KMS-11 (cell line): Measurements from ENCODE around the gene KIF16B.

Source experiments
- H2AFZ ChIP-seq: fragments of 200-600 bp; sonication (generic); 2 replicates; pipeline ENCODE4 v1.6.1; 2016; ENCODE audit warnings: antibody characterized with exemption, mixed run types, low read depth
- H3K27ac ChIP-seq: fragments of 200-600 bp; sonication (generic); 2 replicates; pipeline ENCODE4 v1.6.1; 2016; ENCODE audit warnings: mild to moderate bottlenecking, mixed run types
- H3K27me3 ChIP-seq: fragments of 200-600 bp; sonication (generic); 2 replicates; pipeline ENCODE4 v1.6.1; 2017; ENCODE audit warnings: mild to moderate bottlenecking, low read depth, mixed run types, moderate library complexity; ENCODE audit not compliant: insufficient read depth
- H3K36me3 ChIP-seq: fragments of 200-600 bp; sonication (generic); 2 replicates; pipeline ENCODE4 v1.6.1; 2017; ENCODE audit warnings: mild to moderate bottlenecking, mixed run types; ENCODE audit not compliant: insufficient read depth
- H3K4me1 ChIP-seq: fragments of 200-600 bp; sonication (generic); 2 replicates; pipeline ENCODE4 v1.6.1; 2016; ENCODE audit warnings: mild to moderate bottlenecking, low read depth, mixed run types; ENCODE audit not compliant: poor library complexity, severe bottlenecking
- H3K4me2 ChIP-seq: fragments of 200-600 bp; sonication (generic); 2 replicates; pipeline ENCODE4 v1.7.0; 2016; ENCODE audit warnings: mild to moderate bottlenecking, mixed run types
- H3K4me3 ChIP-seq: fragments of 200-600 bp; sonication (generic); IDR thresholded peaks from 2 replicates; pipeline ENCODE4 v1.6.1; 2017; ENCODE audit warnings: low read depth, low read length, mixed read lengths; ENCODE audit not compliant: insufficient read depth
- H3K79me2 ChIP-seq: fragments of 200-600 bp; sonication (generic); 2 replicates; pipeline ENCODE4 v1.6.1; 2016; ENCODE audit warnings: low read depth, mixed run types; ENCODE audit not compliant: insufficient read depth
- H3K9ac ChIP-seq: fragments of 200-600 bp; sonication (generic); 2 replicates; pipeline ENCODE4 v1.6.1; 2016; ENCODE audit warnings: mild to moderate bottlenecking, mixed run types
- H4K20me1 ChIP-seq: fragments of 200-600 bp; sonication (generic); 2 replicates; pipeline ENCODE4 v1.6.1; 2016; ENCODE audit warnings: mild to moderate bottlenecking, mixed run types; ENCODE audit not compliant: insufficient read depth
- CTCF ChIP-seq: fragments of 200-600 bp; sonication (generic); conservative IDR thresholded peaks from 2 replicates; pipeline ENCODE4 v1.6.1; 2017; ENCODE audit warnings: low read depth, mild to moderate bottlenecking, antibody characterized with exemption, low read length, moderate library complexity, mixed read lengths

The KIF16B gene

GRCh38 chr20:16257813-16258430, 315.3 kb downstream of the KIF16B start:
- no peaks in the 10 kb centered on the region for H3K4me1 ChIP-seq
- H4K20me1 ChIP-seq = no peaks in the 10 kb centered on the region
- no peak for TF ChIP-seq CTCF
- no peak overlapping the region for H3K27ac ChIP-seq
- H2AFZ ChIP-seq = no peak overlapping the region
- no peak overlapping the region for H3K9ac ChIP-seq
- no peaks in the 10 kb centered on the region for H3K27me3 ChIP-seq
- no peaks in the 10 kb centered on the region for H3K79me2 ChIP-seq
- no peak overlapping the region for H3K4me2 ChIP-seq
- H3K4me3 ChIP-seq = no peak overlapping the region
- no peaks in the 10 kb centered on the region for H3K36me3 ChIP-seq

- H3K4me2 ChIP-seq = no peak overlapping the region
- H3K27ac ChIP-seq = no peak overlapping the region
- TF ChIP-seq CTCF = no peak
- no peak overlapping the region for H3K9ac ChIP-seq
- no peaks in the 10 kb centered on the region for H3K27me3 ChIP-seq
- H3K4me3 ChIP-seq = no peak overlapping the region
- no peaks in the 10 kb centered on the region for H3K79me2 ChIP-seq
- no peak overlapping the region for H2AFZ ChIP-seq
- no peaks in the 10 kb centered on the region for H3K4me1 ChIP-seq
- no peaks in the 10 kb centered on the region for H3K36me3 ChIP-seq
- H4K20me1 ChIP-seq = no peaks in the 10 kb centered on the region
These were observed 316.2 kb downstream of the KIF16B start for GRCh38 chr20:16257021-16257420.

- Histone ChIP-seq H3K27me3 (no peaks in the 10 kb centered on the region), H3K36me3 (no peaks in the 10 kb centered on the region), H3K79me2 (no peaks in the 10 kb centered on the region), H3K27ac (no peak overlapping the region), H3K4me2 (no peak overlapping the region), H3K4me3 (no peak overlapping the region), H4K20me1 (no peaks in the 10 kb centered on the region), H3K9ac (no peak overlapping the region), H3K4me1 (no peaks in the 10 kb centered on the region), H2AFZ (no peak overlapping the region)
- TF ChIP-seq CTCF = no peak
These were observed 326.4 kb downstream of the KIF16B start for GRCh38 chr20:16246870-16247269.

GRCh38 chr20:16246291-16246690, 327.0 kb downstream of the KIF16B start:
- no peak for TF ChIP-seq CTCF
- Histone ChIP-seq H4K20me1 (no peaks in the 10 kb centered on the region), H3K4me2 (no peak overlapping the region), H3K4me3 (no peak overlapping the region), H3K36me3 (no peaks in the 10 kb centered on the region), H3K4me1 (no peaks in the 10 kb centered on the region), H3K79me2 (no peaks in the 10 kb centered on the region), H3K27me3 (no peaks in the 10 kb centered on the region), H2AFZ (no peak overlapping the region), H3K9ac (no peak overlapping the region), H3K27ac (no peak overlapping the region)
